GM19351 (cell line): Measurements from ENCODE around the gene GBA2.

Experiments used
- ATAC-seq: cut with Tn5 transposase; IDR thresholded peaks from one replicate; pipeline ENCODE4 v1.9.1; 2021; ENCODE audit warnings: mild to moderate bottlenecking, moderate library complexity; ENCODE audit not compliant: unreplicated experiment

The GBA2 gene

GRCh38 chr9:35748858-35749514, at the start of gene GBA2, which contains the start of gene RGP1:
Gene GBA2, minus strand, starts transcription at chr9:35749228. Its CDS starts 524 bp downstream, at chr9:35748704.
Gene RGP1, plus strand, starts transcription at chr9:35749287. Its CDS starts 469 bp downstream, at chr9:35749756.
- peak; percentile 89 for ATAC-seq

GRCh38 chr9:35797311-35798109, 48.5 kb upstream of the GBA2 start:
- ATAC-seq: no peak

- no peak for ATAC-seq
Observed at GRCh38 chr9:35795695-35796094, 46.7 kb upstream of the GBA2 start.

GRCh38 chr9:35793461-35793860, 44.4 kb upstream of the GBA2 start:
- no peak for ATAC-seq

- no peak for ATAC-seq
Observed at GRCh38 chr9:35792826-35793225, 43.8 kb upstream of the GBA2 start.

GRCh38 chr9:35792024-35792813, 43.2 kb upstream of the GBA2 start:
- no peak for ATAC-seq

GRCh38 chr9:35791297-35791921, 42.4 kb upstream of the GBA2 start, which contains the start of gene NPR2:
Gene NPR2, plus strand, starts transcription at chr9:35791591. Its CDS starts 818 bp downstream, at chr9:35792409.
- no peak for ATAC-seq

- no peak for ATAC-seq
Observed at GRCh38 chr9:35790385-35791296, 41.6 kb upstream of the GBA2 start.

GRCh38 chr9:35790025-35790384, 41.0 kb upstream of the GBA2 start:
- ATAC-seq: no peak

- no peak for ATAC-seq
Observed at GRCh38 chr9:35789541-35789940, 40.5 kb upstream of the GBA2 start.

- ATAC-seq: no peak
Observed at GRCh38 chr9:35783418-35783817, 34.4 kb upstream of the GBA2 start.

- ATAC-seq: no peak
Observed at GRCh38 chr9:35781066-35781465, 32.0 kb upstream of the GBA2 start.

- no peak for ATAC-seq
Observed at GRCh38 chr9:35778496-35778895, 29.5 kb upstream of the GBA2 start.

GRCh38 chr9:35776018-35776417, 27.0 kb upstream of the GBA2 start:
- ATAC-seq: no peak

GRCh38 chr9:35774907-35775635, 26.0 kb upstream of the GBA2 start:
- no peak for ATAC-seq

GRCh38 chr9:35771943-35772342, 22.9 kb upstream of the GBA2 start:
- no peak for ATAC-seq

- ATAC-seq: no peak
Observed at GRCh38 chr9:35771534-35771933, 22.5 kb upstream of the GBA2 start.

GRCh38 chr9:35771075-35771433, 22.0 kb upstream of the GBA2 start:
- ATAC-seq: no peak

GRCh38 chr9:35769763-35770162, 20.7 kb upstream of the GBA2 start:
- ATAC-seq: no peak
